ENCODE data around the gene SLC46A2. TPM values are rescaled to one million over a fixed set of nuclear protein-coding genes. Genes with fewer than 3 reads are reported as not detected.

Gene SLC46A2
- total and polyA plus RNA-seq, 2 of the 8 experiments (the other 6 are each of a cell fraction or from before 2014, with no cell fraction given) = 0.03 TPM; not detected in 1

GRCh38 chr9:112898872-112899311, 8.2 kb upstream of the SLC46A2 start:
- Histone ChIP-seq H3K36me3 (ENCODE audit: control insufficient read depth in 2 of 4, insufficient read depth in 4 of 4, low read length in 3 of 4) (no peaks in the 10 kb centered on the region), H3K18ac (ENCODE audit: extremely low read depth, low read length) (no peak overlapping the region), H3K14ac (ENCODE audit: insufficient read length) (no peak overlapping the region), H3K4me1 (replicated peaks in 1 of 4; ENCODE audit: control insufficient read depth in 3 of 4, insufficient read depth in 4 of 4, low read length in 3 of 4) (no peaks in the 10 kb centered on the region), H2BK5ac (ENCODE audit: low read depth, low read length) (no peak overlapping the region), H2BK15ac (ENCODE audit: low read length) (no peak overlapping the region), H3K79me1 (ENCODE audit: low read depth, low read length) (no peaks in the 10 kb centered on the region), H3K23ac (ENCODE audit: insufficient read length) (no peak overlapping the region), H3K4me3 (ENCODE audit: extremely low read depth in 1 of 4, insufficient read depth in 2 of 4, low read depth in 3 of 4, low read length in 4 of 4) (no peak overlapping the region), H3K23me2 (ENCODE audit: low read depth, low read length) (peaks cover 7% of the 10 kb centered on the region; the same call in 1 of the 2 replicates), H3K27ac (ENCODE audit: low read depth, low read length) (no peak overlapping the region), H2AFZ (ENCODE audit: low read length) (no peak overlapping the region), H3K4me2 (ENCODE audit: insufficient read depth in 1 of 2, low read depth in 2 of 2, low read length in 2 of 2) (no peak overlapping the region), H4K20me1 (replicated peaks in 1 of 2; ENCODE audit: control insufficient read depth in 1 of 2, insufficient read depth in 2 of 2, low read length in 2 of 2) (no peaks in the 10 kb centered on the region), H2BK20ac (ENCODE audit: low read length) (no peak overlapping the region), H3K9ac (replicated peaks in 1 of 4; ENCODE audit: extremely low read depth in 1 of 4, low read depth in 3 of 4, low read length in 3 of 4) (no peak overlapping the region), H3K9me3 (ENCODE audit: insufficient read depth in 2 of 2, low read depth in 1 of 2, low read length in 1 of 2) (no peaks in the 10 kb centered on the region), H4K5ac (ENCODE audit: insufficient read length, low read depth, low read length) (no peak overlapping the region), H2AK5ac (ENCODE audit: low read depth, low read length) (no peak overlapping the region), H2BK12ac (ENCODE audit: low read depth, low read length) (no peak overlapping the region), H3K56ac (replicated peaks; ENCODE audit: insufficient read length, low read depth, low read length) (no peak overlapping the region), H4K91ac (replicated peaks; ENCODE audit: insufficient read length, low read length) (no peak overlapping the region), H3K27me3 (replicated peaks in 1 of 4; ENCODE audit: control insufficient read depth in 3 of 4, extremely low read depth in 1 of 4, insufficient read depth in 3 of 4, low read length in 3 of 4) (no peaks in the 10 kb centered on the region; a peak in 1 of 7 replicates), H3K4ac (replicated peaks; ENCODE audit: insufficient read length, low read depth, low read length) (no peak overlapping the region), H2BK120ac (replicated peaks; ENCODE audit: low read depth, low read length) (no peak overlapping the region), H4K8ac (ENCODE audit: extremely low read depth, insufficient read depth, low read length) (no peak overlapping the region), H3K79me2 (ENCODE audit: control insufficient read depth in 1 of 2, insufficient read depth in 2 of 2, low read length in 2 of 2) (no peaks in the 10 kb centered on the region)
- FAIRE-seq (no peak), DNase-seq (ENCODE audit: low read depth in 1 of 2, low spot score in 2 of 2) (no peak)
- ChIA-PET POLR2A (ENCODE audit: partially characterized antibody) (no interaction called here), CTCF (ENCODE audit: partially characterized antibody) (interaction anchor here (1.3 kb wide), 1 partner anchor 54 kb away, joined by 7 read pairs; no protein-coding TSS in a partner anchor)
- 79% methylated on average over 6 of the region's 6 CpGs; no CpG with 5 or more reads in 1 of the 2 experiments for WGBS, 2 experiments (ENCODE audit: extremely low coverage in 1 of 2, insufficient coverage in 1 of 2, insufficient read length in 1 of 2, insufficient replicate concordance in 2 of 2, low coverage in 1 of 2, low lambda C conversion rate in 2 of 2, missing lambda C conversion rate in 1 of 2)
- no peak for TF ChIP-seq JUN (IDR thresholded peaks at IDR 0.05; ENCODE audit: low read depth, low read length)
- no peak for TF ChIP-seq ATF3 (IDR thresholded peaks at IDR 0.05; ENCODE audit: insufficient read depth, low read depth, low read length)
- no peak for TF ChIP-seq EGR1 (IDR thresholded peaks at IDR 0.05; ENCODE audit: borderline replicate concordance, low read depth, low read length)
- no peak for TF ChIP-seq BCL11A (IDR thresholded peaks at IDR 0.05; ENCODE audit: low read depth in 2 of 2, low read length in 2 of 2)
- TF ChIP-seq SUZ12 (IDR thresholded peaks at IDR 0.05; ENCODE audit: low read length) = no peak
- no peak for TF ChIP-seq TBP (IDR thresholded peaks at IDR 0.05; ENCODE audit: low read depth, low read length)
- TF ChIP-seq TCF12 (IDR thresholded peaks at IDR 0.05; ENCODE audit: low read depth, low read length) = no peak
- no peak for TF ChIP-seq HDAC6 (IDR thresholded peaks at IDR 0.05; ENCODE audit: low read depth, low read length)
- TF ChIP-seq KDM1A (IDR thresholded peaks at IDR 0.05; ENCODE audit: borderline replicate concordance, low read length) = no peak
- TF ChIP-seq SP1 (IDR thresholded peaks at IDR 0.05; ENCODE audit: low read depth, low read length) = no peak
